GM19351 (cell line): Measurements from ENCODE around the gene DPF3.

Source experiments
- ATAC-seq: cut with Tn5 transposase; IDR thresholded peaks from one replicate; pipeline ENCODE4 v1.9.1; 2021; ENCODE audit warnings: mild to moderate bottlenecking, moderate library complexity; ENCODE audit not compliant: unreplicated experiment

Gene DPF3

DNA sequence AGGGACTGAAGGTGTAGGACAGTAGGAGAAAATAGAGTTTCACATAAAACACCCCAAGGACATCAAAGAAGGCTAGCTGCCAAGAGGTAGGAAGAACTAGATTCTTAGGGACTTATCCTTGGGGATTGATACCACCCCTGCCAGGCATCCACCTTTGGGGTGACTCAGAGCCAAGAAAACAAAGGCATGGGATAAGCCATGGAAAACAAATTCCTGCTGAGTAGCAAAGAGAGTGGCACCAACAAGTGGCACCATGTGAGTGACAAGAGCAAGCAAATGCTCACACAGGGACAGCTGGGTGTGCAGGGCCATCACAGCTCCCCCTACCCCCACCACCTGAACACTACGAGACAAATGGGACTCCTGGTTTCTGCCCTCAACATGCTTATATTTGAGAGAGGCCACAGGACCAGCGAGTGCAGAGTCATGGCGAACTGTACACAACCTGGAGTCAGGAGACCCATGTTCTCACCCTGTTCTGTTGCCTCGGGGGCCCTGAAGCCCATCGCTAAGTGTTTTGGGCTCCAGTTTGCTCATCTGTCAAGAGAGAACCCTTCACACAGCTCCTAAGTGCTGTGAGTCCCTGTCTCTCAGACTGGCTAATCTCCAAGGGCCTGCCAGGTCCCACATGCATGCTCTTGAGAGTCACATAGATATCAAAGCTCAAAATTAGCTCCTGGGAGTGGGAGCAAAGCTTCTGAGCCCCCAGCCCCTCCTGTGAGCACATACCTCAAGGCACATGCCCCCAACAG is 91.9 kb downstream of the DPF3 start:
- ATAC-seq, result no peak

DNA sequence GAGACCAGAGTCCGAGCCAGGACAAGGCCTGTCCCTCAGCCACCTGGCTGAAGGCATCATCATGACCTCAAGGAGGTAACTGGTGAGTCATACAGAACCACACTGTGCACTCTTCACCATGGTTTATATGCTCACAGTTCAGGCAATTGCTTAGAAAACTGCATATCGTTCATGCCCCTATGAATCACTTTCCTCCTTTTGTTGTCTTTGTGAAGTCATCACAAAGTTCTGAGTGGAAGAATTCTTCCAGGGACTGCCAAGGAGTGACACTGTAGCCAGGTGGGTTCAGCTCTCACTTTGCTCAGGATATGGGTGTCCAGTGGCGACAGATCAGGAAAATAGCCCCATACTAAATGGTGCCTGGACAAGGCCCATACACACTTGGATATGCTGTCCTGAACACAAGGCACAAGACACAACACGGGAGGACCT is 92.5 kb downstream of the DPF3 start:
- ATAC-seq, result no peak

DNA sequence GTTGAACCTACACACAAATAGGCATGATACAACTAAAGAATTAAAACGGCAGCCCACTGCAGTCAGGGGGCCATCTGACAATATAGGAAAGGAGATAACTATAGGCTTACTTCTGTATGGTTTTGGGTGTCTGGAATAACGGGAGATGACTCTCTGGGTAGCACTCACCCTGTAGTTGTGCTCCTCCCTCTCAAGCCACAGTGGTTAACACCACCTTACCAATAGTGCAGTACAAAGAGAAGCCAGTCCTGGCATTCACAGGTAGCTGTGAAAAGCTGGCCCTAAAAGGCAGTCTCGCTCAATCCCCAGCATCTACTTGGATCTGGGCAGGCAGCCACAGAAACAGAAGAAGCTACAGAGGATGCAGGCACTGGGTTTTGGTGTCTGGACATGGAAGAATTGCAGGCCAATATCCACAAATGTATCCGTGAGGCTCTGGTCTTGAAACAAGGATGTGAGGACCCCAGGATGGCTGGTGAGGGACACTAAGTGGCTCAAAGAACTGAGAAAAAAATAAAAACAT is 93.0 kb downstream of the DPF3 start:
- no peak for ATAC-seq

DNA sequence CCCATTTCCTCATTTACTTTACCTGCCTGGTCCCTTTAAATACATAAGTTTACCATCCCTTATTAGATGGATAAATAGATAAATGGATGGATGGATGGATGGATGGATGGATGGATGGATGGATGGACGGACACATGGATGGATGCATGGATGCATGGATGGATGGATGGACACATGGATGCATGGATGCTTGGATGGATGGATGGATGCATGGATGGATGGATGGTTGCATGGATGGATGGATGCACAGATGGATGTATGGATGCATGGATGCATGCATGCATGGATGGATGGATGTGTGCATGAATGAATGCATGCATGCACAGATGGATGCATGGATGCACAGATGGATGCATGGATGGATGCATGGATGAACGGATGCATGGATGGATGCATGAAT is 93.6 kb downstream of the DPF3 start:
- no peak for ATAC-seq

DNA sequence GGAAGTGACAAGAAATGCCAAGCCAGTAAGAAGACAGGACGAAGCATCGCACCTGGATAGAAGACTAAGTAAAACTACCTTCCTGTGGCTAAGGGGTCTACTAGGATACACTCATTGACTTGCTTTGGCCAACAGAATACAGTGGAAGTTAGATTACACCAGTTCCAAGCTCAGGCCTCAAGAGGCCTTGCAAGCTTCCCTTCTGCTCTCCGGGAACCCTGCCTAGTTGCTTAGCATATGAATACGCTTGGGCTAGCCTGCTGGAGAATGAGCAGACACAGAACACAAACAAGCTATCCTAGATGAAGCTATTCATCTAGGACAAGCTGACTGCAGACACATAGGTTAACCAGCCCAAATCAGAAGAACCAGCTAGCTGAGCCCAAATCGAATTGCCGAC is 97.0 kb downstream of the DPF3 start:
- ATAC-seq, result no peak

DNA sequence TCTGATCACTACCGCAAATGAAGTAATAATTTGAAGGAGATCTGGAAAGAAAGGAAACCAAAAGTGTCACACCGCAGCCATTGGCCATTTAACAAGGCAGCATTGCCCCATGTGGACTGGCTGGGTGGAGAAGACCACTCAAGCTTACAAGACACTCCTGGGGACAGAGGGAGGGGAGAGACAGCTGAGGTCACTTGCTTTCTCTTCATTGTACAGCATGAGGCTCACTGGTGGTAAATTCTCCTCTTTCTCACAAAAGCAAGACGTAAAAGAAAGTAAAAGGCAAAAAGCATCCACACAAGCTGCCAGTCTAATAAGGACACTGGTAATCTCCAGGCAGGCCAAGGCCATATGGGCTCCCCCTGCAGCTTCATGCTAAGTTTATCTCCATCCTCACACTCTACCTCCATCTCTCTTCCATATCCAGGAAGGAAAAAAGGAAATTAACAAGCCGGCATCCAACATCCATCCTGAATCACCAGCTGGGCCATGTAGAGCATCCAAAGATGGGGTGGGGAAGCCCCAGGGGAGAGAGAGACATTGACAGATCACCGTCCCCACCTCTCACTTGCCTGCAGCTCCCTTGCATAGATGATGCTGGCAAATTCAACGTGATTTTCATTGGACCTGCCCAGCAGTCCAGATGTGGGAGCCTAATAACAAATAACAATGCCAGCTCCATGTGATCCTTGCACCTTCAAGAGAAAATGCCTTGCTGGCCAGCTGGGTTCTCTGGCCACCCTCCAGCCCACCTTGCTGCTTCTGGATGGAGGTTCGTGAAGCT is 100.6 kb downstream of the DPF3 start:
- ATAC-seq, result no peak

DNA sequence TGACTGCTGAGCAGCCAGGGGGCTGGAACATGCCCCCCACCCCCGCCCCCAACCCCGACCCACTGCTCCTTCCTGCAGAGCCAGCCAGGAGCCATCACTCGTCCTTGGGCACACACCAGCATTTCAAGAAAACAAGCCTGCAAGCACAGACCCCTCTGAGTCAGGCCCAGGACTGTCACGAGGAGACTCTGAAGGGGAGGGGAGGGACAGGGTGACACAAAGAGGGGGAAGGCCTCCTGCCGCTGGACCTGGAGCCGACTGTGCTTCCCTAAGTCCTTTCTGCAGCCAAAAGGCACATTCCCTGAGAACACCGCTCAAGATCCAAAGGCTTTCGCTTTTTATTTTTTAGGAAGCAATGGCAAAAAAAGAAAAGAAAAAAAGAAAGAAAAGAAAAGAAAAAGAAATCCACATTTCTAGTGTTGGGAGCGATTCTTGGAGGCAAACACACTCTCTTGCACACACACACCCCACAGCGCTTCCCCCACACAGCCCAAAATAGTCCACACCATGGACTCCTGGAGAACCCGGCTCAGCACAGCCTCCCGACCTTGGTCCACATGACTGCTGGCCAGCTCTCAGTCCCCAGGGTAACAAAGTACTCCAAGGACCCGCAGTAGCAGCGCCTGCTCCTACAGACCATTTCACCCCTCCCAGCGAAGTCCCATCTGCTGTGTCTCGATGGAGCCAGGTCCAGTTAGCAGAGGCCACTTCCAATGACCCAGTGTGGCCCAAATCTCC is 101.7 kb downstream of the DPF3 start:
- no peak for ATAC-seq

DNA sequence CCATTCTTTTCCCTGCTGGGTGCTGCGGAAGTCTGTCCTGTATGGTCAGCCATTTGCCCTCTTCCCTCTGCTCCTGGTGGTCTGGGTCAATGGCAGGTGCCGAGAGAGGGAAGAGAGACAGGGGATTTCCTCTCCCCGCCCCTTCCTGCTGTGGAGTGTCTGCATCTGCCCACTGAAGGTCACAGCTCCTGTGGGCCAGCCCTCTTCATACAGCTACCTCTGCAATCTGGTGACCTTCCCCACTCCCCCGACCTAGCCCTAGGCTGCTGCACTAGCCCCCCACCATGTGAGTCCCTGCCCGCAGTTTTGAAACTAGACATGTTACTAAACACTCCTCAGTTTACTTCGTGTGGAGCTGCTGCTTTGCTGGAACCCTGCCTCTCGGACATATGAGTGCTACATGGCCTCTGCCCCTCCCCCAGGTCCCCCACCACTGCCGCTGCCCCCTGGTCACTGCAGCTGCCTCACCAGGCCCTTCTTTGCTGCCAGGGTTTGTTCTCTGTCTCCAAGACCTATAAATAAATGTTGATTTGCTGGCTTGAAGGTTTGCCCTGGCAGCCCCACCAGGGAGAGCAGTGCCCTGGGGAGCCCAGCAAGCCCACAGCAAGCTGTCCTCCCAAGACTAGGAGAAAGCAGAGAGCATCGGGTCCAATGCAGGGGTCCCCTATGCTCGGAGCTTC is 102.9 kb downstream of the DPF3 start:
- ATAC-seq, result no peak

DNA sequence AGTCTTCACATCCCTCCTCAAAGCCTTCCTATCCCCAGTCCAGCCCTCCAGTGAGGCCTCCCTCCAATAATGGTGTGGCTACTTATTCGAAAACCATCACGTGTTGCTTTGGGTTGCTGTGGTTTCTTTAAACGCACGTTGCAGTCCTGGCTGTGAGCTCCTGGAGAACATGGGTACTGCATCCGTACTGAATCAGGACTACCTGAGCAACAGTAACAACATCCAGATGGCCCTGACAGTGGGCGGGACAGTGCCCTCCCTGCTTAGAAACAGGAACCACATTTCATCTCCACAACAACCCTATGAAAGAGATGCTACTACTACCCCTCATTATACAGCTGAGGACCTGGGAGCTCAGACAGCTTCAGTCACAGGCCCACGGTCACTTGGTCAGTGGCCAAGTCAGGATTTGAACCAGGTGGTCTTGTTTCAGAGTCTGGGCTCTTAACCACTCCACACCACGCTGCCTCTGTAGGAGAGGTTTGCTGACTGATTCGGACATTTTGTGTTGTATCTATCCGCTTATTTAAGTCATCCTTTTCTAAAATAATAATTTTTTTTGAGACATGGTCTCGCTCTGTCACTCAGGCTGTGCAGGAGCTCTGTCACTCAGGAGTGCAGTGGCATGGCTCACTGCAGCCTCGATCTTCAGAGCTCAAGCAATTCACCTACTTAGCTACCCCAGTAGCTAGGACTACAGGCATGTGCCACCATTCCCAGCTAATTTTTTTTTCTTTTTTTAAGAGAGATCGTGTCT is 104.8 kb downstream of the DPF3 start:
- ATAC-seq, result no peak

DNA sequence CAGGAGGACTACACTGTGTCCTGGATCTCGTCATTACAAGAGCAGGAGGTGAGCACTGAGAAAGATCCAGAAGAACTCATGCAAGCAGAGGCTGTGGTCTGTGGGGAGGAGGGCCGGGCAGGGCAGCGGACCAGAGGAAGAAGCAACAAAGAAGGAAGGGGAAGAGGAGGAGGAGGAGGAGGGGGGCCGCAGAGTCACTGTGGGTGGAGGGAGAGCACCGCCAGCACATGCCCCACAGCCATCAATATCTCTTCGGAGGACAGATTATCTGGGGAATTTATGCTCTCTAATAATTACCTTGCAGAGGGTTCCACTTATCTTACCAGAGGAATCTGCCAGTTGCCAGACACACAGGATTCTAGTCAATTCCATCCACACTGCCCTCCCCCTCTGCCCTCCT is 105.6 kb downstream of the DPF3 start:
- no peak for ATAC-seq

DNA sequence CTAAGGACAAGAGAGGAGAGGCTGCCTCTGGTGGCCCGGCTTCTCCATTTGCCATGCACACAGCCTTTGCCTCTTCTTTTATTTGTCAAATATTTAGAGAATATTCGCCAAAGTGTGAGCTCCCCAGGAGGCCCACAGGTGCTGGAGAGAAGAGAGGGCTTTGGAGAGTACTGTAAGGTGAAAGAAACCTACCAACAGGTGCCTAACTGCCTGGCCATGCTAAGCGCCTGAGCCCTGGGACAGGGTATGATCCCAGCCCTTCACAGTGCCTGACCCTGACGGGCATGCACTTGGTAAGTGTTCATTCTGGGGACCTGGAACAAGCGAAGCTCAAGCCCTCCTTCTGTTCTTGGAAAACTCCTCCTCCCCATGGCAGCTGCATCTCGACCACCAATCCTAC is 106.1 kb downstream of the DPF3 start:
- no peak for ATAC-seq

DNA sequence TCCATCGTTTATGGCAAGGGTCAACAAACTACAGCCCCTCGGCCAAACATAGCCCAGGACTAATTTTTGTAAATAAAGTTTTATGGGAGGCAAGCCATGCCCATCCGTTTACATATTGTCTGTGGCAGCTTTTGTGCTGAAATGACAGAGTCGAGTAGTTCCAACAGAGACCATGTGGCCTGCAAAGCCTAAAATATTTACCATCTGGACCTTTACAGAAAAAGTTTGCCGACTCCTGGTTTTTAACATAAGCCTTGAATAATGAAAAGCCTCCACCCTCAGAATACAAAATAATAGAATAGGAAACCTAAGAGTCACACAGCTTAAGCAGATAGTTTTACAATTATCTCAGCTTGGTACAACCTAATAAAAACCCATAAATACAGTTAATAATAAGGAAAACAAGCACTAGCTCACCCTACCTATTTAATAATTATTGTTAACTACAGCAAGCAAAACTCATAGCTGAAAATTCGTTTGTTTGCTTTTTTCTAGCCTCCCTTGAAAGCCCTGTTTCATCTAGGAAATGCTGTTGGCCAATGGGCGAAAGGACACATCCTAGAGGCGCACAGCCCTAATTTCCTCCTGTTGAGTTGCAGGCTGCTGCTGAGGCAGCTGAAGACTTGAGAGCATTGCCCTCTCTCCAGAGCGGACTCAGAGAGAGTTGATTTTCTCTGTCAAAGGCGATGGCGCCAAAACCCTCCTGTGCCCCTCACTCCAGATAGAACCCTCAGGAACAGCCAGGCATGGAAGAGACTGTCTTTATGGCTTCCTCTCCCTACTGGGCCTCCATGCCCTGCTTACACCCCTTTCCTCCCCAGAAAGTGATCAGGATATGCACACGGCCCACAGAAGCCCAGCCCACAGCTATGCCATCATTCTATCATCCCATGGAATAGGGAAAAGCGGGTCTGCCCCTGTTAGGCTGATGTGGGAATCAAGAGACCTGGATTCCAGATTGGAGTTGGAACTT is 107.2 kb downstream of the DPF3 start:
- no peak for ATAC-seq

DNA sequence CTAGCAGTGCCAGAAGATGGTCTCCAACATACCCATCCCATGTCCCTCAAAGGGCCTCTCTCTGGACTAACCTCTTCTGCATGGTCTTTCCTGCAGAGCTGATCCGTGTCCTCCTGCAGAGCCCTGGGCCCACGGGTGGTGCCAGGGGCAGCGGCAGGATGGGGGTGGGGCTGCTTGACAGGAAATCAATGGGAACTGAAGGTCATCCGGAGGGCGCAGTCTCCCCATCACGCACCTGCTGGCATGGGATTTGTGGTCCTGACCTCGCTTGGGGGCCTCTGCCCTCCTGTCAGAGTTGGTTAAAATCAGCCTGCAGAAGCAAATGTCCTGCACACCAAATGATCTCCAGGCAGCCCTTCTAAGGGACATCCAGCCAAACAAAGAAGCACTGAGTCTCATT is 110.2 kb downstream of the DPF3 start:
- no peak for ATAC-seq

DNA sequence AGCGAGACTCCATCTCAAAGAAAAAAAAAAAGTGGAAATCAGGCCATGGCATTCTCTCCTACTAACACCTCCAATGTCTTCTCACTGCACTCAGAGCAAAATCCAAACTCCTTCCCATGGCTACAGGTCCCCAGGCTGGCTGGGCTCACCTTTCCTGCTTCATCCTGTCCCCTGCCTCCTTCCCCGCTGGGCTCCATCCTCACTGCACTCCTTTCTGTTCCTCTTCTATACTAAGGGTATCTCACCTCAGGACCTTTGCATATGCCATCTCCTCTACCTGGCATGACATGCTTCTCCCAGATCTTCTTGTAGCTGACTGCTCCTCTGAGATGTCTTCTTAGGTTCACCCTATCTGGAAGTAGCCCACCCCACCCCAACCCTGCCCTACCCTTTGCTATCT is 111.1 kb downstream of the DPF3 start:
- no peak for ATAC-seq

DNA sequence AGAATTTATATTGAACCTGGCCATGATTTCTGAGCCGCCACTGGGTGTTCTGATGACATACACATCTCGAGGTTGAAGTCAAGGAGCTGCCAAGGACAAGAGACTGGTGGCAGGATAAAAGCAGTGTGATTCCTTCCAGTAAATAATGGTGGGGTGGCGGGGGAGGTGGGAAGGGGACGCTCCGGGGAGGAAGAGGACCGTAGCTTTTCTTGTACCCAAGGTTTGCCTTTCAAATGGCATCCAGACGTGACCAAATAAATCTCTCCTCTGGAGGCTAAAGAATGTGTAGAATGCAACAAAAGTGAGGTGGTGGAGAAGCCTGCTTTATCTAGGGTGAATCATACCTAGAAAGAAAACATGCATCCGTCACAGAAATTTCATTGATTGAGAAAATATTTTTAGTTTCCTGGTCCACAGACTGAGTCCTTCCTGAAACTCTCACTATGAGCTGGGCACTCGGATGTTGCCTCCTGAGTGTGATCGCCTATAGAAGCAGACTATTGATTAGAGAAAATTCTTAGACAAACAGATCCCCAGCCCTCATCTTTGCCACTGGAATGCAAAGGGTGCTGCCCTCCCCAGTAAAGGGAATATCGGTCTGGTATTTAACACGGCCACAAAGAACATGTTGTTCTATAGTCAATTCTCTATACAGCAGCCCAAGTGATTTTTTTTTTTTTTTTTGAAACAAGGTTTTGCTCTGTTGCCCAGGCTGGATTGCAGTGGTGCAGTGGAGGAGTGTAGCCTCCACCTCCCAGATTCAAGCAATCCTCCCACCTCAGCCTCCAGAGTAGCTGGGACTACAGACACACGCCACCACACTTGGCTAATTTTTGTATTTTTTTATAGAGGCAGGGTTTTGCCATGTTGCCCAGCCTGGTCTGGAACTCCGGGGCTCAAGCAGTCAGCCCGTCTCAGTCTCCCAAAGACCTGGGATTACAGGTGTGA is 112.1 kb downstream of the DPF3 start:
- no peak for ATAC-seq

DNA sequence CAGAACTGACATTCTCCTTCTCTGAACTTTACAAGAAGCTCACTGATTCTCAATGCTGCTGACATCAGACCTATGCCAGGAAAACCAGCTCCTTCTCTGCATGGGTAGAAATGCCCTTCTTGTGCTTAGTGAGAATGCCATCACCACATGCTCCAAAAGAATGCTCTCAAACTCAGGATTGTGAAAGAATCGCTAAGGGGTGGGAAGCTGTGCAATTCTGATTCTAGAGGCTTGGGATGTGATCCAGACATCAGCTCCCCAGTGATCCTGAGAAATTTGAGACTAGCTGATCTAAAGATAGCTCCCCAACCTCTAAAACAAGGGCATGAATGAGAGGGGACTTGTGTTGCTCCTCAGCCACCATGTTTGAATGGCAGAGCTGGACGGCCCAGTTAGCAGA is 113.2 kb downstream of the DPF3 start:
- ATAC-seq, result no peak

DNA sequence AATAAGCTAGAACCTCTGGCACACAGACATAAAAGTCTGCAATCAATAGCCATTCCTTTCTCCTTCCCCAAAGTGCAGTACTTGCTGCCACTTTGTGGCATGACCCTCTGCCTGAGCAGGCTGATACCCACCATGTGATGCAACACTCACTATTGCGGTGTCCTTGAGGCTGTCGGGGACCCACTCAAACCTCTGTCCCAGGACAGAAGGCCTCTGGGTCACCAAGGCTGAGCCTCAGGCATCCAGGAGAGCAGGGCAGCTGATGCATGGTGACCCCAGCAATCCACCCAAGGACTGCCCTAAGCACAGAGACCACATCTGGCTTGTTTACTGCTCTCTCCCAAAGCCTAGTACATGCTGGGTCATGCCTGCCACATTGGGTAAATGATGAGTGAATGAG is 114.2 kb downstream of the DPF3 start:
- no peak for ATAC-seq

DNA sequence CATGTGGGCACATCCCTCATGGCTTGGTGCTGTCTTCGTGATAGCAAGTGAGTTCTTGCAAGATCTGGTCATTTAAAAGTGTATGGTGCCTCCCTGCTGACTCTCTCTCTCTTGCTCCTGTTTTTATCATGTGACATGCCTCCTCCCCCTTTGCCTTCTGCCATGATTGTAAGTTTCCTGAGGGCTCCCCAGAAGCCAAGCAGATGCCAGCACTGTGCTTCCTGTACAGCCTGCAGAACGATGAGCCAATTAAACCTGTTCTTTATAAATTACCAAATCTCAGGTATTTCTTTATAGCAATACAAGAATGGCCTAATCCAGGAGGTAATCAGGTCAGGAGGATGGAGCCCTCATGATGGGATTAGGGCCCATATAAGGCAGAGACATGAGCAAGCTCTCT is 116.3 kb downstream of the DPF3 start:
- no peak for ATAC-seq
